Neural cell (in vitro differentiated cells): ENCODE results near the gene FLYWCH1. TPM values are rescaled to one million over a fixed set of nuclear protein-coding genes. Genes with fewer than 3 reads are reported as not detected.
"Not testable (repeated sequence)": the region's sequence is repeated elsewhere in the genome, so short reads cannot be mapped to it uniquely, and the experiment has no call there.

Source experiments
- H2AFZ ChIP-seq: fragments of 200-600, 300-800 bp; sonication (generic), shearing (Covaris generic); 2 replicates; pipeline ENCODE4 v1.6.0; 2014; ENCODE audit warnings: low read depth, mild to moderate bottlenecking, antibody characterized with exemption, low read length, moderate library complexity
- H3F3A ChIP-seq: fragments of 200-600 bp; shearing (Covaris generic); 2 replicates; pipeline ENCODE4 v1.6.1; 2016; ENCODE audit warnings: mild to moderate bottlenecking, moderate library complexity, mixed read lengths, antibody characterized with exemption, low read length; ENCODE audit not compliant: insufficient read depth, poor library complexity, severe bottlenecking
- H3K27ac ChIP-seq: fragments of 200-600, 300-800 bp; sonication (generic), shearing (Covaris generic); 2 replicates; pipeline ENCODE4 v1.5.1; 2014; ENCODE audit warnings: mild to moderate bottlenecking, low read length, moderate library complexity
- H3K27me3 ChIP-seq: fragments of 300-800, 200-600 bp; sonication (generic), shearing (Covaris generic); 2 replicates; pipeline ENCODE4 v1.6.0; 2014; ENCODE audit warnings: mild to moderate bottlenecking, low read depth, low read length, moderate library complexity; ENCODE audit not compliant: insufficient read depth
- H3K36me3 ChIP-seq: fragments of 300-800, 200-600 bp; sonication (generic), shearing (Covaris generic); 2 replicates; pipeline ENCODE4 v1.5.1; 2014; ENCODE audit warnings: mild to moderate bottlenecking, antibody characterized with exemption, low read length, moderate library complexity; ENCODE audit not compliant: insufficient read depth
- H3K4me2 ChIP-seq: fragments of 300-800, 200-600 bp; sonication (generic), shearing (Covaris generic); 2 replicates; pipeline ENCODE4 v1.6.0; 2014; ENCODE audit warnings: mild to moderate bottlenecking, low read length
- H3K4me3 ChIP-seq: fragments of 300-800, 200-600 bp; sonication (generic), shearing (Covaris generic); 2 replicates; pipeline ENCODE4 v1.5.1; 2014; ENCODE audit warnings: mild to moderate bottlenecking, low read length, moderate library complexity
- H3K79me2 ChIP-seq: fragments of 200-600 bp; shearing (Covaris generic); replicated peaks from 2 replicates; pipeline ENCODE4 v1.6.0; 2014; ENCODE audit warnings: mild to moderate bottlenecking, low read length, moderate library complexity; ENCODE audit not compliant: insufficient read depth
- H3K9ac ChIP-seq: fragments of 300-800, 200-600 bp; sonication (generic), shearing (Covaris generic); 2 replicates; pipeline ENCODE4 v1.6.1; 2016; ENCODE audit warnings: mild to moderate bottlenecking, low read length, mixed read lengths
- H3K9me2 ChIP-seq: fragments of 200-600 bp; shearing (Covaris generic); 2 replicates; pipeline ENCODE4 v1.6.1; 2016; ENCODE audit warnings: mild to moderate bottlenecking, low read length, mixed read lengths; ENCODE audit not compliant: insufficient read depth
- H3K9me3 ChIP-seq: fragments of 200-600, 300-800 bp; sonication (generic), shearing (Covaris generic); 2 replicates; pipeline ENCODE4 v1.6.1; 2016; ENCODE audit warnings: mild to moderate bottlenecking, mixed run types, low read length, moderate library complexity, mixed read lengths
- H4K20me1 ChIP-seq: fragments of 200-600 bp; shearing (Covaris generic); 2 replicates; pipeline ENCODE4 v1.6.1; 2016; ENCODE audit warnings: mild to moderate bottlenecking, mixed run types; ENCODE audit not compliant: insufficient read depth
- CTCF ChIP-seq: fragments of 450-650 bp; IDR thresholded peaks from 2 replicates; pipeline ENCODE4 v1.5.1; 2014; ENCODE audit warnings: antibody characterized with exemption, mild to moderate bottlenecking, moderate library complexity; ENCODE audit not compliant: poor library complexity, severe bottlenecking
- EP300 ChIP-seq: fragments of 450-650 bp; conservative IDR thresholded peaks from 2 replicates; pipeline ENCODE4 v1.6.1; 2014; ENCODE audit warnings: antibody characterized with exemption, mild to moderate bottlenecking, moderate library complexity; ENCODE audit not compliant: poor library complexity, severe bottlenecking
- EZH2 ChIP-seq: fragments of 200-600, 300-800 bp; shearing (Covaris generic), sonication (generic); IDR thresholded peaks from 2 replicates; pipeline ENCODE4 v1.6.1; 2014; ENCODE audit warnings: antibody characterized with exemption, low read length, borderline replicate concordance, mild to moderate bottlenecking; ENCODE audit not compliant: insufficient read depth, poor library complexity, severe bottlenecking
- MXI1 ChIP-seq: fragments of 450-650 bp; conservative IDR thresholded peaks from 2 replicates; pipeline ENCODE4 v1.6.1; 2014; ENCODE audit warnings: antibody characterized with exemption, mild to moderate bottlenecking; ENCODE audit not compliant: poor library complexity, severe bottlenecking
- POLR2AphosphoS5 ChIP-seq: IDR thresholded peaks from 2 replicates; pipeline ENCODE4 v1.6.1; 2012
- RAD21 ChIP-seq: fragments of 450-650 bp; conservative IDR thresholded peaks from 2 replicates; pipeline ENCODE4 v1.6.1; 2014; ENCODE audit warnings: antibody characterized with exemption, mild to moderate bottlenecking, moderate library complexity
- SMC3 ChIP-seq: fragments of 450-650 bp; conservative IDR thresholded peaks from 2 replicates; pipeline ENCODE4 v1.6.1; 2014; ENCODE audit warnings: antibody characterized with exemption, mild to moderate bottlenecking, moderate library complexity; ENCODE audit not compliant: poor library complexity
- TAF1 ChIP-seq: IDR thresholded peaks from 2 replicates; pipeline ENCODE4 v1.6.1; 2012; ENCODE audit warnings: low read depth
- polyA plus RNA-seq: library from polyadenylated mRNA; depleted of rRNA; stranded (reverse); fragments of >200 nt; gene quantifications from 2 replicates; pipeline ENCODE4 v1.2.3, GENCODE V29; 2014
- TF ChIP-seq, protein P1 (sequence below): IDR thresholded peaks from 2 replicates; pipeline ENCODE4 v1.6.1; 2012; ENCODE audit warnings: borderline replicate concordance

The FLYWCH1 gene
- polyA plus RNA-seq, 1 donor from 2014 or later: 33.0 TPM

DNA sequence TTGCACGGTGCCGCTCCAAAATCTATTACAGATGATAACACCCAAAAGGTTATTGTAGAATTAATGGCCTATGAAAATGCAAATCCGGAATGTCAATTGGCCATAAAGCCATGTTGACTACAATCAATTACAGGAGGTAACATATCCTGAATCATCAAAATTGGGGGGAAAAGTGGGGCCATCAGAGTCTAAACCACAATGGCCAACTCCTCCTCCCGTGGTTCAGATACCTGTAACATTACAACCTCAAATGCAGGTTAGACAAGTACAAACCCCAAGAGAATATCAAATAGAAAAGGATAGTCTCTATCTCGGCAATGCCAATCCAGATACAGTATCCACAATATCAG lies 14.9 kb downstream of the FLYWCH1 start:
- H2AFZ ChIP-seq: no peak overlapping the region
- H4K20me1 ChIP-seq: no peaks in the 10 kb centered on the region
- H3K79me2 ChIP-seq: no peaks in the 10 kb centered on the region
- H3K4me3 ChIP-seq: no peak overlapping the region
- no peaks in the 10 kb centered on the region for H3K9me3 ChIP-seq
- no peak overlapping the region for H3K27ac ChIP-seq
- TF ChIP-seq SMC3 (no peak), RAD21 (no peak), MXI1 (no peak), EZH2 (no peak), CTCF (no peak), EP300 (no peak), POLR2AphosphoS5 (no peak), TAF1 (no peak)
- TF ChIP-seq, protein P1, sequence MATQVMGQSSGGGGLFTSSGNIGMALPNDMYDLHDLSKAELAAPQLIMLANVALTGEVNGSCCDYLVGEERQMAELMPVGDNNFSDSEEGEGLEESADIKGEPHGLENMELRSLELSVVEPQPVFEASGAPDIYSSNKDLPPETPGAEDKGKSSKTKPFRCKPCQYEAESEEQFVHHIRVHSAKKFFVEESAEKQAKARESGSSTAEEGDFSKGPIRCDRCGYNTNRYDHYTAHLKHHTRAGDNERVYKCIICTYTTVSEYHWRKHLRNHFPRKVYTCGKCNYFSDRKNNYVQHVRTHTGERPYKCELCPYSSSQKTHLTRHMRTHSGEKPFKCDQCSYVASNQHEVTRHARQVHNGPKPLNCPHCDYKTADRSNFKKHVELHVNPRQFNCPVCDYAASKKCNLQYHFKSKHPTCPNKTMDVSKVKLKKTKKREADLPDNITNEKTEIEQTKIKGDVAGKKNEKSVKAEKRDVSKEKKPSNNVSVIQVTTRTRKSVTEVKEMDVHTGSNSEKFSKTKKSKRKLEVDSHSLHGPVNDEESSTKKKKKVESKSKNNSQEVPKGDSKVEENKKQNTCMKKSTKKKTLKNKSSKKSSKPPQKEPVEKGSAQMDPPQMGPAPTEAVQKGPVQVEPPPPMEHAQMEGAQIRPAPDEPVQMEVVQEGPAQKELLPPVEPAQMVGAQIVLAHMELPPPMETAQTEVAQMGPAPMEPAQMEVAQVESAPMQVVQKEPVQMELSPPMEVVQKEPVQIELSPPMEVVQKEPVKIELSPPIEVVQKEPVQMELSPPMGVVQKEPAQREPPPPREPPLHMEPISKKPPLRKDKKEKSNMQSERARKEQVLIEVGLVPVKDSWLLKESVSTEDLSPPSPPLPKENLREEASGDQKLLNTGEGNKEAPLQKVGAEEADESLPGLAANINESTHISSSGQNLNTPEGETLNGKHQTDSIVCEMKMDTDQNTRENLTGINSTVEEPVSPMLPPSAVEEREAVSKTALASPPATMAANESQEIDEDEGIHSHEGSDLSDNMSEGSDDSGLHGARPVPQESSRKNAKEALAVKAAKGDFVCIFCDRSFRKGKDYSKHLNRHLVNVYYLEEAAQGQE: no peak
- no peaks in the 10 kb centered on the region for H3K27me3 ChIP-seq
- H3K9ac ChIP-seq: no peak overlapping the region
- no peaks in the 10 kb centered on the region for H3F3A ChIP-seq
- H3K4me2 ChIP-seq: no peak overlapping the region
- H3K9me2 ChIP-seq: no peaks in the 10 kb centered on the region
- H3K36me3 ChIP-seq: no peaks in the 10 kb centered on the region

DNA sequence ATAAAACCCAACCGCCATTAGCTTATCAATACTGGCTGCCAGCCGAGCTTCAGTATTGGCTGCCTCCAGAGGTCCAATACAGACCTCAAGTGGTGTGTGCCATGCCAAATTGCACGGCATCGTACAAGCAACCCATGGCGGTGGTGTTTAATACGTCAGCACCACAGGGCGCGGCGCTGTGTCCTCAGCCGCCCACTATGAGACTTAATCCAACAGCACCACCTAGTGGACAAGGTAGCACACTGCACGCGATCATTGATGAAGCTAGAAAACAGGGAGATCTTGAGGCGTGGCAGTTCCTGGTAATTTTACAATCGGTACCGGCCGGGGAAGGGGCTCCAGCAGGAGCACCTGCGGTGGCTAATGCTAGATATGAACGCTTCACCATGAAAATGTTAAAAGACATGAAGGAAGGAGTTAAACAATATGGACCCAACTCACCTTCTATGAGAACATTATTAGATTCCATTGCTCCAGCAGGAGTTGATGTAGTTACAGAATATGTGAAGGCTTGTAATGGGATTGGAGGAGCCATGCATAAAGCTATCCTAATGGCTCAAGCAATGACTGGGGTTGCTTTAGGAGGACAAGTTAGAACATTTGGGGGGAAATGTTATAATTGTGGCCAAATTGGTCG lies 15.4 kb downstream of the FLYWCH1 start:
- H3K4me3 ChIP-seq: no peak overlapping the region
- no peak overlapping the region for H3K9ac ChIP-seq
- H3K27ac ChIP-seq: no peak overlapping the region
- H3K4me2 ChIP-seq: no peak overlapping the region
- H2AFZ ChIP-seq: no peak overlapping the region
- H3F3A ChIP-seq: no peaks in the 10 kb centered on the region
- H3K27me3 ChIP-seq: no peaks in the 10 kb centered on the region
- no peaks in the 10 kb centered on the region for H3K79me2 ChIP-seq
- no peaks in the 10 kb centered on the region for H4K20me1 ChIP-seq
- no peaks in the 10 kb centered on the region for H3K36me3 ChIP-seq
- no peak for TF ChIP-seq TAF1
- TF ChIP-seq EP300: no peak
- TF ChIP-seq POLR2AphosphoS5: no peak
- TF ChIP-seq SMC3: peak; percentile 71
- peak; percentile 73 for TF ChIP-seq RAD21
- peak; percentile 88 for TF ChIP-seq CTCF
- H3K9me3 ChIP-seq: no peaks in the 10 kb centered on the region
- H3K9me2 ChIP-seq: no peaks in the 10 kb centered on the region

- H3K9me3 ChIP-seq, H3K27ac ChIP-seq, H3K9ac ChIP-seq, H4K20me1 ChIP-seq, H3F3A ChIP-seq, H3K36me3 ChIP-seq, H3K4me3 ChIP-seq, H3K27me3 ChIP-seq, H3K4me2 ChIP-seq, H2AFZ ChIP-seq, H3K79me2 ChIP-seq, H3K9me2 ChIP-seq: not testable (repeated sequence)
These were observed 16.4 kb downstream of the FLYWCH1 start for GRCh38 chr16:2928151-2928550.
